GM18507 (cell line): ENCODE results near the gene CD58.
"Not testable (repeated sequence)": the region's sequence is repeated elsewhere in the genome, so short reads cannot be mapped to it uniquely, and the experiment has no call there.

Experiments used
- DNase-seq: peaks from one replicate; pipeline ENCODE4 v3.0.0; 2011; ENCODE audit warnings: low read depth; ENCODE audit not compliant: insufficient read length; ENCODE audit errors: extremely low spot score
- FAIRE-seq: peaks from 2 replicates; lab custom pipeline; 2011; peaks lifted over from hg19 to GRCh38; lab: Jason Lieb, UNC

Gene CD58

DNA sequence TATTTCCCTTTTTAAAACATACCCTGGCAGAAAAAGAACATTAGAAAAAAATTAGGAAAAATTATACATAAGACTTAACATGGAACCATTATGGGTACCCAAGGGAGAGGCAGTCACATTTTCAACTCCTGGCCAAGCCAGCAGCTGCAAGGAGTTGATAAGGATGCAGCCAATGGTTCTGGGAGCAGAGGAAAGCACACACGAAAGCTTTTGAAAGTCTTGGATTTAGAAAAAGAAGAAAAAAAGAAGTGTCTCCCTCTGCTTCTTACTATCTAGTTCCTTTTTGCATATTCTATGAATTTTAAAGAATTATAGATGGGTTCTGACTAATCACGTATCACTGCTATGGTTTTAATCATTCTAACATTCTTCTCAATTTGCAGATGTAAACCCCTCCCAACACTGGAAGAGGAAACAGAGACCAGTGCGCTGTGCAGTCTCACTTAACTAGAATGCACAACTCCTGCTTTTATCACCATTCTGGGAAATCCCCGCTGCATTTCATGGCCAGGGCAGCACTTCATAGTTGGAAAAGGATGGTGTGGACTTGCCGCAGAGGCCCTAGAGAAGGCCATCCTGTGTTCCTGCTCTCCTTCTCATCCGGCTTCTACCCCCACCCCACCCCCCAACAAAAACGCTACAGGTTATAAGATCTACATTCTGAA, 2.7 kb upstream of the CD58 start:
- FAIRE-seq = peak; percentile 59
- no peak for DNase-seq

DNA sequence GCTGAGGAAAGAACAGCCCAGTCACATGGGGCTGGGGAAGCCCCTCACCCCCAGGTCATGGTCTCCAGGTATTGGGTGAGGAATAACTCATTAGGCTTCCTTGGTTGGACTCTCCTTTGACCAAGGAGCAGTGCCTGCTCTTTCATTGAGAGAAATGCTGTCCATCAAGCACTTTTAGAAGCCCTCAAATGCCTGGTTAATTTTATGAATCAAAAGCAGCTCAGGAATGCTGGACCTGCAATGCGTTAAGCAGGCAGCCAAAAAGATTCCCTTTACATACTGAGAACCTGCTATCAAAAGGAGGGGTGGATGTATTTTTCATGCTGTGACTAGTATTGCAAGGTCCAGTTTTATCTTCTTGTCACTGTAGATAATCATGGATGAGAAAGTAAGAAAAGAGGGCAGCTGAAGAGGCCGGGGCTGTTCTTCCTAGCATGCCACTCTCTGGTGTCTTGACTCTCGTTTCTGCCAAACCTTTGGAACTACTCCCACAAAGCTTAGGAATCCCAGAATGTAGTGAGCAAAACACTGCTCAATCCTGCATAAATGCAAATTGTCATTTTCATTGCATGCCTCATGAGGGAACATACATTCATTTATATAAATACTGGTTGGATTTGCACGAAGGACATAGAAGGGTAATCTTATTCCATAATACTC, 2.1 kb upstream of the CD58 start:
- FAIRE-seq (no peak), DNase-seq (no peak)

DNA sequence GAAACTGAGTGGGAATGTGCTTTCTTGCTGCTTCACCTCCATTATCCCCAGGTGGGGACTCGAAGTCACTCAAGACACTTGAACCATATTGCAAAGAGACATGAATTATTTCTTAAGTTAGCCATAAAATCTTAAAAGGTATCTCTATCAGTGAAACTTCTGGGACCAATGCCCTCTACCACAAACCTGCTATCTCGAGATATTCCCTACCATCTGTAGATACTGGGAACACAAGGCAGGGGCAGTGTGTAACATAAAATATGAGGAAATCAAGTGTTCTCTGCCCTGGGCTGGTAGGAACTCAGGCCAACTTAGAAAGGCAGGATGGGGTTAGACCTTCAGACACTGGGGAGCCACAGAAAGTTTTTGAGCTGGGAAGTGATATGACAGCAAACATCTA, 1.3 kb upstream of the CD58 start:
- DNase-seq (no peak), FAIRE-seq (no peak)

DNA sequence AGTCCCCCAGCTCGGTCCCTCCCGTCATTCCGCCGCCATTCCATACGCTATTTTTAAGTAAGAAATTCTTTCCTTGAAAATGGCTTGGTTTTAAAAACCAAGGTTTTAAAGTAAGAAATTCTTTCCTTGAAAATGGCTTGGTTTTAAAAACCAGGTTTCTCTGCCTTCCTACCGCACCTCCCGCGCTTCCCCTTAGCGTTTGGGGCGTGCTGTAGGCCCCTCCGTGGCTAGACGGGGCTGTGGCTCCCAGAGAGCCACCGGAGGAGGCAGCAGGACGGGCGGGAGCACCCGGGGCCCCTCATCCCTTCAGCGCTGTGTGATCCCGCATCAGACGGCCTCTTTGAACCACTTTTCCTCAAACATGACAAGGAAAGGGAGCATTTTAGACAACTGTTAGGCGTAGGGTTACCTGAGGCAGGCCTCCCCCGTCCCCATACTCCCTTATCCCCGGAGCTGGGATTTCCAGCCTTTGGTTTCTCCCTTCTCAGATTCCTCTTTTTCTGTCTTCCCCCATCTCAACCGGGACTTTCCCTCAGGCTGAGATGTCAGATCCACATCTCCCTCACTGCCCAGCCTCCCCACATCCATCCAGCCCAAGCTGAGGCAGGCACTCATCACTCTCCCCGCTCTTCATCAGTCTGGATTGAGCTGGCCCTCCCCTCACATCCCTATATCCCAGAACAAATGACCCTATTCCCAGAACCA, 541 bp upstream of the CD58 start:
- FAIRE-seq = no peak
- DNase-seq = no peak

DNA sequence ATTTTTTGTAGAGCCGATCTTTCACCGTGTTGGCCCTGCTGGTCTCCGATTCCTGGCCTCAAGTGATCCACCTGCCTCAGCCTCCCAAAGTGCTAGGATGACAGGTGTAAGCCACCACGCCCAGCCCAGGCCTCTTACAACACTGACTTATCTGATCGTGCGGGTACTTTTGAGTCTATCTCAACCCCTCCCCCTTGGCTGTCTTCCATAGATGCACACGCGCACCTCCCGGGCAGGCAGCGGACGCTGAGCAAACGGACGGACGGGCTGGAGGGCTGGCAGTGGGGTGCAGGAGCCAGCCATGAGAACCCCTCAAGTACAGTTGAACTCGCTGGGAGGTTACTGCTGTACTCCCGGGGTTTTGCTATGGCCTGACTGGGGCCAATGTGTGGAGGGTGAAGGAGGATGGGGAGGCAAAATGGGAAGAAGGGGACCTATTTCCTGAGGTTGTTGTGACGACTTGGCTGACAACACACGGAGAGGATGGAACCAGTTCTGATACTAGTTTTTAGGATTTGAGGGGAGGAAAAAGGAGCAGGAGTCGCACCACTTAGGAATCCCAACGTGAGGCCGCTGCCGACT, 959 bp downstream of the CD58 start:
- peak; percentile 65 for FAIRE-seq
- no peak for DNase-seq

DNA sequence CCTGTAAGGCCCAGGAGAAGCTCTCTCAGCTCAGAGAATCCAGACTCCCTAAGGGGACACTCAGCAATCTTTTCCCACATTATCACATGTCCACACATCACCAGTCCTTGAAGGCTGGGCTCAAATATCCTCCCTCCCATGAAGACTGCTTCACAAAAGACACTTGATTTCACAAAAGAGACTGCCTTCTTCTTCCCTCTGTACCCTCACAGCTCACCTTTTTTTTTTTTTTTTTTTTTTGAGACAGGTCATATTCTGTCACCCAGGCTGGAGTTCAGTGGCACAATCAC, 1.5 kb downstream of the CD58 start:
- FAIRE-seq = no peak
- no peak for DNase-seq

DNA sequence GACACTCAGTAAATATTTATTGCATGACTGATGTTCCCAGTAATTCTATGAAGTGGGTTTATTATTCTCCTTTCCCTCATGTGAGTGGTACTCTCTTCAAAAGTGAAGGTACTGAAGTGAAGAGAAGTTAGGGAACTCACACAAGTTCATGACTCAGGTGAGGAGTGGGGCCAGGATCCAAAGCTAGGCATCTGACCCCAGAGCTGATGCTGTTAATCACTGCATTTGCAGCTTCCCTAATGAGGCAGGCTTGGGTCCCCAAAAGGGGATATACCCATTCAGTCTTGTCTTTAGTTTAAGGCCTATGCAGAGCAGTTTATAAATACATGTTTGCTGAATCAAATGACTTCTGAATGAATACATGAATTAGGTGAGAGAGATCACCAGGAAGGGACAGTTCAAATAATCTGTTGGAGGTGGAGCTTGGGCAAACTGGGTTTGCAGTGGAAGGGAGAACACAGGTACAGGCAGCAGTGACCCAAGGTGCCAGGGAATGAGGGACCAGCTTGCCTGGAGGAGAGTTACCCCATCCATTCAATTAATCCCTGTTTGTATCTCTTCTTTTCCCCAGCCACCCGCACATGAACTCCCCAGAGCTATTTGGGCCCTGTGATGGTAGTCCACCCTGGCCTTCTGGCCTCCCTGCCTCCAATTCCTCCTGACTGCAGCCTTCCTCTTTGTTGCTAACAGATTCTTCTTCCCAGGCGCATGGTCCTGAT, 2.0 kb downstream of the CD58 start:
- FAIRE-seq = peak; percentile 18
- DNase-seq = no peak

DNA sequence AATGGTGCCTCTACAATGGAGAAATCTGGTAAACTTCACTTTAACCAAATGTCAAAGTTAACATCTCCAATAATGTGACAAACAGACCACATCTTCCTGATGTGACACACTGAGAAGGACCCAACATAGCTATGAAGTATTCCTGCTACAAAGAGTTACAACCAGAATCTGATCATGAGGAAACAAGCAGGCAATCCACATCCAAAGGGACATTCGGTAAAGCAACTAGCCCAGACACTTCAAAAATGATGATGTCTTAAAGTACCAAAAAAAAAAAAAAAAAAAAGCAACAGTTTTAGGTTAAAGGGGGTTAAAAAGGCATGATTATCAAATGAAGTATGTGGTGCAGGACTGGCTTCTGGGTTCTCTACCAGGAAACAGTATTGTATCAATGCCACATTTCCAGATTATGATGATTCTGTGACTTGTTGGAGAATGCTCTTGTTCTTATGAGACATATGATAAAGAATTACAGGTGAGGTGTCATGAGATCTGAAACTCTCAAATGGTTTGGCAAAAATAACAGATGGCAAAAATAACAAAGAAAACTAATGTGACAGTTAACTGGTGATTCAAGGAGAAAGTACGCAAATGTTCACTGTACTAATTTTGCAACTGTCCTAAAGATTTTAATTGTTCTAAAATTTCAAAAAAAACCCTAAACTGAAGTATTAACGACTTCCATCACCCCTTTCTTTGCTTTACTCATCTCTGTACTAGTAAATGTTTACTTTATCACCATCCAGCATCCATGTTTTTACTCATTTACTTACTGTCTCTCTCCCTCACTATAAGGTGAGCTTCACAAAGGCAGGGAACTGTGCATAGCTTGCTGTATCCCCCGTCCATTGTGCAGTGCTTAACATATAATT, 2.8 kb downstream of the CD58 start:
- FAIRE-seq (no peak), DNase-seq (no peak)

DNA sequence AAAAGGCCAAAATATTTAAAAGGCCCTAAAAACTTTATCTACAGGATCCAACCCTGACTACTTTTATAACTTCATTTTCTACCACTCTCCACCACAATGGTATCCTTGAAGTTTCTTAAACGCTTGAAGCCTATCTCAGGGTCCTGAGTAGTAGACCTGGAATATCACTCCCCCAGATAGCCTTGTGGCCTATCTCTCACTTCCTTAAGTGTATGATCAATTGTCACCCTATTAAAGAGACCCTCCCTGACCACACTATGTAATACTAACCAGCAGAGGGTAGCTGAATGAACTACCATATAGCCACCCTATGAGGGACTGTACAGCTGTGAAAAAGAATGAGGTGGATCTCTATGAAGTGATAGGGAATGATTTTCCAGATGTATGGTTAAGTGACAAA, 5.6 kb downstream of the CD58 start:
- FAIRE-seq = no peak
- no peak for DNase-seq

DNA sequence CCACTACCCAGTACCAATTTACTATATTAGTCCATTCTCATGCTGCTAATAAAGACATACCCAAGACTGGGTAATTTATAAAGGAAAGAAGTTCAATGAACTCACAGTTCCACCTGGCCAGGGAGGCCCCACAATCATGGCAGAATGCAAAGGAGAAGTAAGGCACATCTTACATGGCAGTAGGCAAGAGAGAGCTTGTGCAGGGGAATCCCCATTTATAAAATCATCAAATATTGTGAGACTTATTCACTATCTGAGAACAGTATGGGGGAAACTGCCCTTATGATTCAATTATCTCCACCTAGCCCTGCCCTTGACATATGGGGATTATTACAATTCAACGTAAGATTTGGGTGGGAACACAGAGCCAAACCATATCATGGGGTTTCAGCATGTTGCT, 6.4 kb downstream of the CD58 start:
- FAIRE-seq = no peak

DNA sequence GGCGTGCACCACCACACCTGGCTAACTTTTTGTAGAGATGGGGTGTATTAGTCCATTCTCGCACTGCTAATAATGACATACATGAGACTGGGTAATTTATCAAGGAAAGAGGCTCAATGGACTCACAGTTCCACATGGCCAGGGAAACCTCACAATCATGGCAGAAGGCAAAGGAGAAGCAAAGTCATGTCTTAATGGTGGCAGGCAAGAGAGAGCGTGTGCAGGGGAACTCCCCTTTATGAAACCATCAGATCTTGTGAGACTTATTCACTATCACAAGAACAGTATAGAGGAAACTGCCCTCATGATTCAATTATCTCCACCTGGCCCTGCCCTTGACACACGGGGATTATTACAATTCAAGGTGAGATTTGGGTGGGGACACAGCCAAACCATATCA, 8.4 kb downstream of the CD58 start:
- DNase-seq, FAIRE-seq: not testable (repeated sequence)

More for the DNA sequence above, 6.4 kb downstream of the CD58 start:
- no peak for DNase-seq

DNA sequence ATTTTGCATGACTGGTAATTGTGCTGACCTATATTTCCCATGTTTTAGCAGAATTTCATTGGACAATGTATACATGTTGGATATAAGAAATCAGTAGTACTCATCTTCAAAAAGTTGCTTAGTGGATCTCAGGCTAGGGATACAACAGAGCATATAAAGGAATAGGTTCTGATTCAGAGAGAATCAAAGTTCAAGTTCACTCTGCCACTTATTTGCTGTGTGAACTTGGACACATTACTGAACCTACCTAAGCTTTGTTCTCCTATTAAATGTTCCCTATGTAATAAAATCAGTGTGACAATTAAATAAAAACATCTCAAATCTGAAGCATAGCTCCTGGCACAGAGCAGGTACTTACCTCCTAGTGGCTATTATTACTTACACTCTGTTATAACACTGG, 9.3 kb downstream of the CD58 start:
- FAIRE-seq (no peak), DNase-seq (no peak)

DNA sequence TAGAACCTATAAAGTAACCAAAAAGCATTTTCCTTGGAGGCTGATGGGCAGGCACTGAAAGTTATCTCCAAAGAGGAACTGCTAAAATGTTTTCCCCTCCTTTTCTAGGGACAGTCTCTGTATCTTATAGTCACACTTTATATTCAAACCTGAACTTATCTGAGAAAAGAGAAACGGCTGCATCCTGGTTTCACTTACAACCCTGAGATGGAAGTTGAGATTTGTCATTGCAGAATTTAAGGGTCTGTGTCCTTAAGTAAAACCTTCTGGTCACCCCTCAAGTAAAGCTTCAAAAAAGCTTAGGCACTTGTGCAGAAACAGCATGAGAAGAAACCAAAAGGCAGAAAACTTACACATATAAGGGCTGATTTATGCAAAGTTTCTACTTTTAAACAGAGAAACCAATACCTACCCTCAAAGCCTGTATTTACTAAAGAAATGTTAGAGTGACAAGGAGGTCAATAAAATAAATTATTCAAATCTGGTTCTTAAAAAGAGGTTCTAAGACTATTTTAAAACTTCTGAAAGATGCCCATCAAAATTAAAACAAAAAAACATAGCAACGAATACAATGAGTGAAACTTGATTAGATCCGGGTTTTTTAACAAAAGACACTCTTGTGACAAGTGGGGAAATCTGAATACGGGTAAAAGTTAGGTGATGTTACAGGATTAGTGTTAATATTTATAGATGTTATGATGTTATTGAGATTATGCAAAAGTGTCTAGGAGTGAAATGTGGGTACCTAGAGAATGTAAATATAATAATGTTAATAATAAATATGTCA, 9.9 kb downstream of the CD58 start:
- FAIRE-seq (peak; percentile 66), DNase-seq (no peak)

DNA sequence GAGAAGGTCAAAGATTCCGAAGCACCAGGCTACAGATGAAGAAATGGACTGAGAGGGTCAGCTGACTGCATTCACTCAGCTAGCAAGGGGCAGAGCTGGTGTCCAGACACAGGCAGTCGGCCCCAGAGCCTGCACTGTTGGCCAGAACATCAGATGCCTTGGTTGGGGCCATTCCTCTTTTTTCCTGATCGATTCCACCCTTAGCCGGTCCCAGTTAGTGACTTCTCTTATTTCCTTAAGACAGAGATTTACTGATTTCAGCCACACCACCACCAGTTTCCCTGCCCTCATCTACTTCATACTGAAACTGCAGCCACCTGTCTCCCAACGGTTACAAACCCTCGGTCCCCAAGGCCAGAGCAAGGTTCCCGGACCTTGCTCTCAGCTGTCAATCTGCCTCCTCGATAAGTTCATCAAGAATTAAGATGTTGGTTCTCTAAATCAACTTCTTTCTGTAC, 11.5 kb downstream of the CD58 start:
- FAIRE-seq = peak; percentile 90

DNA sequence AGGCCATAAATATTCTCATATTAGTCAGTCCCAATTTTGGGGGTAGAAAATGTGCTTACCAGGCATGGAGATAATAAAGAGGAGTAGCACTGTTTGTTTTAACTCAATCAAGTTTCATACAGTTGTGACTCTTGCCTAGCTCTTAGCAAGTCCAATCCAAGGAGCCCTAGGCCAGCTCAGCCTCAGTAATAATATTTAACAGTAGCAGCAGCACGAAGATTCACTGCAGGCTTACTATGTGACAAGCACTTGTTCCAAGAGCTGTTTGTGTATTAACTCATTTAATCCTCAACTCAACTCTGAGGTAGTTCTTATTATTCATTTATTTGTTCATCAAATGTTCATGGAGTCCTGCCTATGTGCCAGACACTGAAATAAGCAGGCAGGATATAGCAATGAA, 12.3 kb downstream of the CD58 start:
- FAIRE-seq = no peak
- no peak for DNase-seq

More for the DNA sequence above, 11.5 kb downstream of the CD58 start:
- DNase-seq = no peak

DNA sequence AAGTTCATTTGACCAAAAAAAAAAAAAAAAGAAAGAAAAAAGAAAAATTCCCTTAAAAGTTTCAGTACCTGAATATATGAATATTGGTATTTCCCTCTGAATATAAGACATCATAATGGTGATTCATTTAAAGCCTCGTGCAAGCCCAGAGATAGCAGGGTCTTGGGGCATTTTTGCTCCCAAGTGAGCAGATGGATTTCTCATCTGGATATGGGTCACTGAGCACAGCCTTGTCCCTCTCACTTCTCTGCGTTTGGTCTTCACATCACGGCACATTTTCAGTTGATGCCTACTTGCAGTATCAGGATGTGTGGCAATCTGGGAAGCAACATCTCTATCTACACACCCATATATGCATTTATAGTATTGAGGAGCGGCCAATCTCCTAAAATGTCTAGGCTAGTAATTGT, 12.7 kb downstream of the CD58 start:
- no peak for DNase-seq
- FAIRE-seq = peak; percentile 87

DNA sequence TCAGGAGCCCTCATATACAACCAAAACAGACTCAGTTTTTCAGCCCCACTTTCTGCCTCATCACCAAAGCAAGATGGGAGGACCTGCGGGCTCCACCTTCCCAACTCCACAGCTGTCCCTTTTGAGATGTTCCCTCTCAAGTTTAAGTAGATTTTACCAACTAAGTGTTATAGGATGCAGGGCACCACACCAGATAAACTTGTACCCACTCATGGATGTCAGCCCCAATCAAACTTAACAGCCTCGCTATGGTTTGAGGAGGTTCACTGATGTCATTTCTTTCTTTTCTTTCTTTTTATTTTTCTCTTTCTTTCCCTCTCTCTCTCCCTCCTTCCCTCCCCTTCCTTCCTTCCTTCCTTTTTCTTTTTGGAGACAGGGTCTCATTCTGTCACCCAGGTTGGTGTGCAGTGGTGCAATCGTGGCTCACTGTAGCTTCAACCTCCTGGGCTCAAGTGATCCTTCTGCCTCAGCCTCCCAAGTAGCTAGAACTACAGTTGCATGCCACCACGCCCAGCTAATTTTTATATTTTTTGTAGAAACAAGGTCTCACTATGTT, 13.4 kb downstream of the CD58 start:
- FAIRE-seq = no peak
- no peak for DNase-seq
